ACHN (cell line): ENCODE results near the gene AP2A2.

ENCODE experiments used
- DNase-seq: peaks from one replicate; pipeline ENCODE4 v3.0.0-alpha.2; 2015
- in situ Hi-C: cut with HindIII; loops from 2 replicates; pipeline ENCODE4 v1.10.0; 2017; ENCODE audit warnings: low sequenced_read_pairs, low pct_ligation_motif_present, low pct_unique_long_range_greater_than_20kb

The AP2A2 gene

GRCh38 chr11:984546-984945, 58.9 kb downstream of the AP2A2 start:
- in situ Hi-C loops = no loop called here
- DNase-seq = no peak

DNA sequence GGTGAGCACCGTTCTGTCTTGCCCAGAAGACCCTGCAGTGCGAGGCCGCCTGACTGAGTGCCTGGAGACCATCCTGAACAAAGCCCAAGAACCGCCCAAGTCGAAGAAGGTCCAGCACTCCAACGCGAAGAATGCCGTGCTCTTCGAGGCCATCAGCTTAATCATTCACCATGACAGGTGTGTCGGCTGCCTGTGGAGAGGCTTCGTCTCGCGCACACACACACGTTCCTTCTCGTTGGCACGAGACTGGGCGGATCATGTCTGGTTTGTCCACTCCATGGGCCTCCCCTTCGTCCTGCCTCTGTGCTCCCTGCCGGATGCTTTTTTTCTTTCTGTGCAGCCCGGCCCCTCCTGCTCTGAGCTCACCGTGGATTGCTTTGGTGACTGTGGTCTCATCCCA, 59.7 kb downstream of the AP2A2 start:
- no peak for DNase-seq
- in situ Hi-C loops = no loop called here

- in situ Hi-C loops = no loop called here
- DNase-seq = no peak
Measured at GRCh38 chr11:985848-986247, 60.2 kb downstream of the AP2A2 start.

- no peak for DNase-seq
- in situ Hi-C loops = no loop called here
Measured at GRCh38 chr11:986270-986951, 60.7 kb downstream of the AP2A2 start.

DNA sequence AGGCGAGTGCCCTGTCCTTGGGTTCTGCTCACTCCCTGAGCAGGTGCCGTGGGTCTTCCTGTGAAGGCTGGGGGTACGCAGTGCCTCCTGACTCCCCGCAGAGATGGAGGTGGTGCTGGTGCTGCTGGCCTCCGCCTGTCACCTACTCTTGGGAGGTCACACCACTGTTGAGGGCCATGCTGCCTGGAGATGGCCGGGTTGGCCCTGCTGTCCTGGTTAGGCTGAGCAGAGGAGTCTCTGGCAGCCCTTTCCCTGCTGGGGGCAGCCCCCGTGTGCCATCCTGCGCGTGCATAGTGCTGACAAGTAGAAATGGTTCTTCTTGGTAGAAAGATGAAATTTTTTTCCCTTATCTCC, 61.3 kb downstream of the AP2A2 start:
- in situ Hi-C loops = no loop called here
- DNase-seq = no peak

DNA sequence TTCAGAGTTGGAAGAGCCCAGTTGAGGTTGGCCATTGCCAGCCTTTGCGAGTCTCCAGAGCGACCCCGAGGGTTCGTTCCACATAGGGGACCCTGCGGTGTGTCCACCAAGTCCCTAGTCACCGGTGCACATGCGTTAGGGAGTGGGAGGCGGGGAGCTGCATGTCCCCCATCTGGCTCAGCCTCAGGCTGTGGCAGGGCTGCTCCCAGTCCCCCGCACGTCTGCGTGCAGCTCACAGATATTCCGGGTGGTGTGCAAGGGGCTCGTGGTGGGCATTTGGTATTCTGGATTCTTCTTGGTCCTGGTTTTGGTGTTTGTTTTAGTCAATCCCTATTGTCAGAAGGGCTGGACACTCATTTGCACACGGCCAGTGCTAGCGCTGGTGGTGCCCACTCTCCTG, 62.0 kb downstream of the AP2A2 start:
- no peak for DNase-seq
- in situ Hi-C loops = no loop called here

GRCh38 chr11:990101-990500, 64.4 kb downstream of the AP2A2 start:
- in situ Hi-C loops = no loop called here
- DNase-seq = no peak

DNA sequence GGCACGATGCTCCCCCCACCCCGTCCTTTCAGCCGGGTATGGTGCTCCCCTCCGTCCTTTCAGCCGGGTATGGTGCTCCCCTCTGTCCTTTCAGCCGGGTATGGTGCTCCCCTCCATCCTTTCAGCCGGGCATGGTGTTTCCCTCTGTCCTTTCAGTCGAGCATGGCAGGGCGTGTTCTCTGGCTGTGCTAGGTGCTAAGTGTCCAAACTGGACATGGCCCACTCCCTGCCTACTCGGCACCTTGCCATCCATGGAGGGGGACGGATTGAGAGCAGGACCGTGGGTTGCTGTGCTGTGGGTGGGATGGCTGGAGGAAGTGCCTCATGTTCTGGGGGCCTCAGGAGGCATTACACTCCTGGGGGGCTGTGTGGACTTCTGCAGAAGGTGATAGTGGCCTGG, 65.4 kb downstream of the AP2A2 start:
- in situ Hi-C loops = no loop called here

GRCh38 chr11:991711-992307, 66.1 kb downstream of the AP2A2 start:
- in situ Hi-C loops = no loop called here
- DNase-seq = no peak

More for the DNA sequence above, 65.4 kb downstream of the AP2A2 start:
- no peak for DNase-seq

GRCh38 chr11:992577-992976, 66.9 kb downstream of the AP2A2 start:
- in situ Hi-C loops = no loop called here
- DNase-seq = no peak

GRCh38 chr11:993632-994167, 68.0 kb downstream of the AP2A2 start:
- DNase-seq = no peak
- in situ Hi-C loops = no loop called here

- no peak for DNase-seq
- in situ Hi-C loops = no loop called here
Measured at GRCh38 chr11:995044-995751, 69.5 kb downstream of the AP2A2 start.

DNA sequence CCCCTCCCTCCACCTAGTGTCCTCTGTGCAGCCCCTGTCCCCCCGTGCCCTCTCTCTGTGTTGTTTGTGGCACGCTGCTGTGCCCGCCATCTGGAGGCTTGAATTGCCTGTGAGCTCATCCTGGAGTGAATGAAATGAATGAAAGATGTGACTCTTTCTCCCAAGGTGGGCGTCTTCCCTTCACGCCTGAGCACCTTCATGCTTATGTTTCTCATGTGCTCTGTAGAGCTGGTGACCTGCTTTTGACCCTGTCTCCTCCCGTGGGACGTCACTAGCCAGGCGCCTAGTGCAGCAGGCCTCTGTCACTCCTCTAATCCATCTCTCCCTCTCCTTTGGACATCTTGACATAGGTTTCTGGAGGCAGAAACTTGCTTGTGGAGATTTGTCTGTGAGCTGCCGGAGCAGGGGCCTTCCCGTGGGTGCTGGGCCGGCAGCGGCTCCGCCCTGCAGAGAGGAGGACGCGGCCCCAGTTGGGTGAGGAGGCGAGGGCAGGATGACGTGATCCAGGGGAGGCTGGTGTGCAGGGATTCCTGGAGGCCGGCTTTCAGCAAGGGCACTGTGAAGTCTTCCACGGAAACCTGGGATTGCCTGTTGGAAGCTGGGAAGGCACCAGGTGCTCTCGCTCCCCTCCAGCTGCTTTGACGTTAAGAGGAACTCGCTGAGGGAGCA, 70.2 kb downstream of the AP2A2 start:
- in situ Hi-C loops = no loop called here
- no peak for DNase-seq

DNA sequence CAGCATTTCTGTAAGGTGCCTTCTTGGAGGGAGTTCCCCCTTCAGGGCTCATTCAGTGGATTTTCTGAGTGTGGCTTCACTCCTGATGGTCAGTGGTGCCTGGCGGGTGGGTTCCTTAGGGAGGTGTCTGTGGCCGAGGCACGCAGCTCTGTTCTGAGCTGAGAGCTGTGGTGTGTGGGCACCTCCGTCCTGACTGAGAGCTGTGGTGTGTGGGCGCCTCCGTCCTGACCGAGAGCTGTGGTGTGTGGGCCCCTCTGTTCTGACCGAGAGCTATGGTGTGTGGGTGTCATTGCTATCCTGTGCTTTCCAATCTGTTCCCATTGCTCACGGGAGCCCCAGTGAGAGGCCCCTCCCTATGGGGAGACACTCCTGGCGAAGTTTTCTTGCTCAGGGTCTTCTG, 71.0 kb downstream of the AP2A2 start:
- DNase-seq = no peak
- in situ Hi-C loops = no loop called here

DNA sequence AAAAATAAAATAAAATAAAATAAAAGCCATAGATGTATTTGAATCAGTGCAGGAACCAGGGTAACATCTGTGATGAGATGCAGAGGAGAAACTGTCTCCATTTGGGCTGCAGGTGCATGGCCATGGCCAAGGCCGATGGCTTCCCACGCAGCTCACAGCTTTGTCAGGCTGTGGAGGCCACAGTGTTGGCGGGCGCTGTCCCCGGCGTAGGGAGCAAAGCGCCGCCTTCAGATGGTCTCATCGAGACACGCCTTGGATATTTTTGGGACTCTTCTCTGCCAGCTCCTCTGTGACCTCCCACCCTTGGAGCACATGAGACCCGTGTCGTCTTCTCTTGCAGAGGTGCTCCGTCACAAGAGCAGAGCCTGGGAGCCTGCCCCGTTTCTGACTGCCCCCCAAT, 72.2 kb downstream of the AP2A2 start:
- DNase-seq = no peak
- in situ Hi-C loops = no loop called here

GRCh38 chr11:999009-999408, 73.3 kb downstream of the AP2A2 start:
- DNase-seq = no peak
- in situ Hi-C loops = no loop called here

DNA sequence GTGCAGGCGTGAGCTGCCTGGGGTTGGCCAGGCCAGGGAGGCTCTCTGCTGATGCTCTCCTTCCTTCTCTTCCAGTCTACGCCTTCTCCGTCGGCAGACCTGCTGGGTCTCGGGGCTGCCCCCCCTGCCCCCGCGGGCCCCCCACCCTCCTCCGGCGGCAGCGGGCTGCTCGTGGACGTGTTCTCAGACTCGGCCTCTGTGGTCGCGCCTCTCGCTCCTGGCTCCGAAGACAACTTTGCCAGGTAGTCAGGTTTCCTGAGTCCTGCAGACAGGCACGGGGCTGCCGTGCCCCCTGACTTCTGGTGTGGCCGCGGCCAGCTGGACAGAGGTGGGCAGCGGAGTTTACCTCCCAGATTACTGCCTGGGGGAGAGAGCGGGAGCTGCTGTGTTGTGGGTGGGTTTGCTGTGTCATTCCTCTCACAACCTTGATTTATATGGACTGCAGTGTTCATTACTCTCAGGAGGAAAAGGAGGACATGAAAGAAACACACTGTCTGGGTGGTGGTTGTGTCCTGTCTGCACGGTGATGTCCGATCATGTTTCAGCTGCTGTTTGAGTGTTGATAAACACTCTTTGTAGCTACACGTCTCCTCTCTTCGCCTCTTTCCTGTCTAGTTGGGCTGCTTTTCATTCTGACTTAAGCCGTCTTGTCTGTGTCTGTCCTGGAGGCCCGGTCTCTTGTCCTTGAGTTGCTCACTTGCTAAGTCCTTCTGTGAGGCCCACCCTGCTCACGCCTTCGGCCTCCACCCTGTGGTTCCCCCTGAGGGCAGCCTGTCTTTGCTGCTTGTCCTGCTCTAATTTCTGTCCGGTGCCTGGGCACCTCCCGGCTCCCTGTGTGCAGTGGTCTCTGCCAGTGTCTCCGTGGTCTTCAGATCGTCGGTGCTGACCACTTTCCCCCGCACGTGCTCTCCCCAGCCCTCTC, 74.9 kb downstream of the AP2A2 start:
- in situ Hi-C loops = no loop called here
- no peak for DNase-seq

DNA sequence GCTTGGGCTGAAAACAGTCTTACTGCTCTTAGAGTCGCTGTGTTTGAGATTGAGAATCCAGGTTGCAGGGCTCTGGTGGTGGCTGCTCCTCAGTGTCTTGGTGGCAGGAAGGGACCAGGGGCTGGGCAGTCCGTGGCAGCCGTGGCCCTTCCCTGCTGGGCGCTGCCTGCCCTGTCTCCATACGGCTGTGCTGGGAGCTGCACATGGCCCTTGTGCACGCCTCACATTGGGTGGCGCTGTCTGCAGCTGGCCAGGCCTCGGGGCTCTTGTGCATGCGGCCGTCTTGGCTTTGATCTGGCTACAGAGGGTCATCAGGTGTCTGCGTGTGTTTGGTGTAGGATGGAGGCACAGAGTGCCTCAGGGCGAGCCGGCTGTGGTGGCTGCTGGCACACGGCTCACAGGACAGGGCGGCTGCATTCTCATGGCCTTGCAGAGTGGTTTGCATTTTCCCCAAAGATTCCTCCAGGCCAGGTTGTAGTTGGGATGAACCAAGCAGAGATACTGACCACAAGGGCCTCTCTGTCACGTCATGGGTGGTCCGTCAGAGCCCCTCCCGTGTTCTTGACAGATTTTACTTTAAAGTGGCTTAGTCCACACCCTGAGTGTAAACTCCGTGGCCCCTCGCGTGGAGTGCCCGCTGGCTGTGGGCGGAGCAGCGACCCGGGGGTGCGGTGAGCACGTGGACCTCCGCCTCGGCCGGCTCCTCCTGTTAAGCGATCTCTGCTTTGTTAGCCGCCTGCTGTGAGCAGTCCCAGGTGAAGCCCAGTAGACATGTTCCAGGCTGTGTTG, 76.1 kb downstream of the AP2A2 start:
- in situ Hi-C loops = no loop called here
- DNase-seq = no peak
